HepG2 (cell line): Measurements from ENCODE around the gene ANKRD53. TPM values are rescaled to one million over a fixed set of nuclear protein-coding genes. Genes with fewer than 3 reads are reported as not detected.
A peak's percentile ranks its signal among the peaks of the same experiment; 100 is the strongest.

Experiments used
- AFF4 ChIP-seq: sonication (generic); formaldehyde crosslinking; IDR thresholded peaks from 2 replicates; pipeline ENCODE4 v1.4.0; 2020; ENCODE audit warnings: missing genetic modification reagents
- ARNT ChIP-seq: fragments of 450-650 bp; IDR thresholded peaks from 2 replicates; pipeline ENCODE4 v1.6.1; 2017
- CBX5 ChIP-seq: sonication (generic); formaldehyde crosslinking; IDR thresholded peaks from 2 replicates; pipeline ENCODE4 v1.4.0; 2020; ENCODE audit warnings: missing genetic modification reagents, borderline replicate concordance
- GABPB1 ChIP-seq: IDR thresholded peaks from 2 replicates; pipeline ENCODE4 v1.6.1; 2016; ENCODE audit warnings: mild to moderate bottlenecking, missing genetic modification reagents, moderate library complexity, missing compliant biosample characterization
- GATA4 ChIP-seq: sonication (generic); IDR thresholded peaks from 2 replicates; pipeline ENCODE4 v1.6.1; 2016; ENCODE audit warnings: antibody characterized with exemption, low read depth, borderline replicate concordance
- JDP2 ChIP-seq: sonication (generic); formaldehyde crosslinking; IDR thresholded peaks from 2 replicates; pipeline ENCODE4 v1.8.1; 2022; ENCODE audit warnings: missing genetic modification reagents, borderline replicate concordance
- PLRG1 ChIP-seq: fragments of 450-650 bp; conservative IDR thresholded peaks from 2 replicates; pipeline ENCODE4 v1.6.1; 2016
- POGK ChIP-seq: sonication (generic); formaldehyde crosslinking; conservative IDR thresholded peaks from 2 replicates; pipeline ENCODE4 v1.8.0; 2022; ENCODE audit warnings: mild to moderate bottlenecking, moderate library complexity, missing genetic modification reagents
- POGZ ChIP-seq: sonication (generic); formaldehyde crosslinking; IDR thresholded peaks from 2 replicates; pipeline ENCODE4 v1.4.0; 2020; ENCODE audit warnings: mild to moderate bottlenecking, missing genetic modification reagents
- SAFB2 ChIP-seq: sonication (generic); formaldehyde crosslinking; IDR thresholded peaks from 2 replicates; pipeline ENCODE4 v1.5.1; 2020; ENCODE audit warnings: missing genetic modification reagents, low read depth, mild to moderate bottlenecking, borderline replicate concordance
- SRSF9 ChIP-seq: fragments of 200-400 bp; formaldehyde crosslinking; IDR thresholded peaks from 2 replicates; pipeline ENCODE4 v1.6.1; 2018; ENCODE audit warnings: borderline replicate concordance, mild to moderate bottlenecking, low read depth, low read length; ENCODE audit not compliant: insufficient read depth, poor library complexity, severe bottlenecking
- SUZ12 ChIP-seq: fragments of 150-350 bp; IDR thresholded peaks from 2 replicates; pipeline ENCODE4 v1.6.1; 2014; ENCODE audit warnings: low read depth, low read length
- TCF12 ChIP-seq, 2 experiments: fragments of 450-650 bp in 1 of 2; sonication (generic) in 1 of 2; formaldehyde crosslinking in 1 of 2; IDR thresholded peaks; 2 replicates each; pipeline versions ENCODE4 v1.6.1 to v1.8.0; 2017 to 2022; ENCODE audit warnings: antibody characterized with exemption in 1 of 2, mild to moderate bottlenecking in 1 of 2, missing genetic modification reagents in 1 of 2, moderate library complexity in 1 of 2
- TEAD3 ChIP-seq: optimal IDR thresholded peaks from 2 replicates; pipeline ENCODE3; 2016; ENCODE audit warnings: borderline replicate concordance
- TGIF2 ChIP-seq: IDR thresholded peaks from 2 replicates; pipeline ENCODE4 v1.6.1; 2016; ENCODE audit warnings: control low read depth, missing compliant biosample characterization
- ZBTB2 ChIP-seq: sonication (generic); formaldehyde crosslinking; IDR thresholded peaks from 2 replicates; pipeline ENCODE4 v1.8.0; 2022; ENCODE audit warnings: low read depth, missing genetic modification reagents
- ZBTB8A ChIP-seq: sonication (generic); formaldehyde crosslinking; IDR thresholded peaks from 2 replicates; pipeline ENCODE4 v1.4.0; 2020; ENCODE audit warnings: mild to moderate bottlenecking, low read depth, missing genetic modification reagents, borderline replicate concordance
- ZNF75D ChIP-seq: sonication (generic); formaldehyde crosslinking; IDR thresholded peaks from 2 replicates; pipeline ENCODE4 v1.8.1; 2023; ENCODE audit warnings: missing genetic modification reagents, mild to moderate bottlenecking, borderline replicate concordance
- ZSCAN29 ChIP-seq: sonication (generic); formaldehyde crosslinking; conservative IDR thresholded peaks from 2 replicates; pipeline ENCODE4 v1.4.0; 2020; ENCODE audit warnings: mild to moderate bottlenecking, missing genetic modification reagents
- polyA plus RNA-seq, 8 experiments: library from polyadenylated mRNA; depleted of rRNA in 3 of 8; stranded (reverse) in 7 of 8; unstranded in 1 of 8; fragments of >200 nt; fragmentation: Illumina TruSeq in 4 of 8; extraction: Trizol in 4 of 8; gene quantifications; 2 replicates each; pipeline versions ENCODE4 v1.2.1 to v1.2.3, GENCODE V29; 2011 to 2016; ENCODE audit warnings: low read depth in 4 of 8, missing spikeins in 1 of 8, mixed read lengths in 1 of 8; ENCODE audit not compliant: insufficient read depth in 1 of 8
- total RNA-seq, 5 experiments: library from RNA; depleted of rRNA; stranded (reverse); fragments of >200 nt; fragmentation: Illumina TruSeq; extraction: Trizol; gene quantifications; 2 replicates each; pipeline ENCODE4 v1.2.3, GENCODE V29; 2016; ENCODE audit warnings: low read depth in 1 of 5
- TF ChIP-seq, protein P1 (sequence below): sonication (generic); formaldehyde crosslinking; IDR thresholded peaks from 2 replicates; pipeline ENCODE4 v1.4.0; 2020; ENCODE audit warnings: missing genetic modification reagents

ANKRD53 gene
- total and polyA plus RNA-seq, 2 of the 13 experiments (the other 11 are each of a cell fraction or from before 2014, with no cell fraction given) = 0.15 TPM; not detected in 1

DNA sequence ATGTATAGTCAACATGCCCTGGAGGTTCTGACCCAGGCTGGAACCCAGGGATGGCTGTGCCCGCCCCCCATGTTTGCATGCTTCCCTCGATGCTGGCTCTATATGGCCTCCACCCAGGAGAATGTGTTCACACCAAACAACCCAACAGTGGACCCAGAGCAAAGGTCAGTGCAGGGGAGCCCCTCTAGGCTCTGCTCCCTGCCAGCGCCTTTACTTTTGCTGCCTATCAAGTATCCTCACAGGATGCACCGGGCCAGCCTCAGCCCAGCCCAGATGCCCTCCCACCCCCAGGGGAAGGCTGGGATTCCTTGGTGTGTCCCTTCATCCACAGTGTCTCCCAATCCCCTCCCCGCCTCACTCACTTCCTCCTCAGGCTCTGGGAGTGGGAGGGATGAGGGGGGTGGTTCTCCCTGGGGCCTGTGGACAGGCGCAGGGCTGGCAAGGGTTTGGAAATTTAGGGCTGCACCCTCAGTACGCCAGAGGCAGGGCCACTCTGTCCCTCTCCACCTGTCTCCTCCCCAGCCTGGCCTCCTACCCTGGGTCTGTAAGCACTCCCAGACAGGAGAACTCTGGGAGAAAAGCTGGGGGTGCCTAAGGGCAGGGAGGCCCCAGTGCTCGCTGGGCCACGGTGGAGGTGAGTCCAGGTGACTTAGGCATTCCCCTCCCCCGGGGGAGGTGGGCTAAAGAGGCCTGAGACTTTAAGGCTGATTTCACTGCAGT is 40.4 kb upstream of the ANKRD53 start (continued):
- TF ChIP-seq SUZ12 = no peak
- TF ChIP-seq ZSCAN29 (CRISPR knock-in tag) = 0 out of 2 replicates have a peak, but pooled peaks have one; percentile 23
- no peak for TF ChIP-seq PLRG1
- no peak for TF ChIP-seq ZBTB2
- peak; percentile 52 for TF ChIP-seq POGZ (CRISPR knock-in tag)
- no peak for TF ChIP-seq TCF12 (IDR thresholded peaks at IDR 0.05)
- no peak for TF ChIP-seq TCF12 (CRISPR knock-in tag; IDR thresholded peaks at IDR 0.05)
- no peak for TF ChIP-seq SAFB2 (CRISPR knock-in tag)
- no peak for TF ChIP-seq CBX5 (CRISPR knock-in tag)
- TF ChIP-seq, protein P1, sequence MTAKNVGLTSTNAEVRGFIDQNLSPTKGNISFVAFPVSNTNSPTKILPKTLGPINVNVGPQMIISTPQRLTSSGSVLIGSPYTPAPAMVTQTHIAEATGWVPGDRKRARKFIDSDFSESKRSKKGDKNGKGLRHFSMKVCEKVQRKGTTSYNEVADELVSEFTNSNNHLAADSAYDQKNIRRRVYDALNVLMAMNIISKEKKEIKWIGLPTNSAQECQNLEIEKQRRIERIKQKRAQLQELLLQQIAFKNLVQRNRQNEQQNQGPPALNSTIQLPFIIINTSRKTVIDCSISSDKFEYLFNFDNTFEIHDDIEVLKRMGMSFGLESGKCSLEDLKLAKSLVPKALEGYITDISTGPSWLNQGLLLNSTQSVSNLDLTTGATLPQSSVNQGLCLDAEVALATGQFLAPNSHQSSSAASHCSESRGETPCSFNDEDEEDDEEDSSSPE (CRISPR knock-in tag) = 0 out of 2 replicates have a peak, but pooled peaks have one; percentile 21
- TF ChIP-seq ARNT = no peak
- TF ChIP-seq TEAD3 (CRISPR knock-in tag) = no peak
- no peak for TF ChIP-seq ZNF75D
- TF ChIP-seq AFF4 (CRISPR knock-in tag) = no peak
- no peak for TF ChIP-seq TGIF2 (CRISPR knock-in tag)
- no peak for TF ChIP-seq JDP2 (CRISPR knock-in tag)
- no peak for TF ChIP-seq POGK (CRISPR knock-in tag)
- TF ChIP-seq SRSF9 = no peak
- no peak for TF ChIP-seq ZBTB8A (CRISPR knock-in tag)
- no peak for TF ChIP-seq GATA4
- no peak for TF ChIP-seq GABPB1 (CRISPR knock-in tag)
